Astrocyte (in vitro differentiated cells and primary cell): ENCODE measurements around the gene KCNMA1. TPM values are rescaled to one million over a fixed set of nuclear protein-coding genes. Genes with fewer than 3 reads are reported as not detected.

Experiments used
- DNase-seq: peaks from one replicate; pipeline ENCODE4 v3.0.0-alpha.2; 2010; ENCODE audit warnings: low read depth
- FAIRE-seq: peaks from 2 replicates; lab custom pipeline; 2011; peaks lifted over from hg19 to GRCh38; lab: Jason Lieb, UNC
- H2AFZ ChIP-seq: 2 replicates; pipeline ENCODE4 v1.6.0; 2012; ENCODE audit warnings: low read depth, low read length, inconsistent platforms
- H3K27ac ChIP-seq: 2 replicates; pipeline ENCODE4 v1.5.1; 2011; ENCODE audit warnings: low read depth, low read length, inconsistent platforms
- H3K27me3 ChIP-seq: 2 replicates; pipeline ENCODE4 v1.6.0; 2011; ENCODE audit warnings: low read length, inconsistent platforms; ENCODE audit not compliant: insufficient read depth
- H3K36me3 ChIP-seq: 2 replicates; pipeline ENCODE4 v1.5.1; 2011; ENCODE audit warnings: low read length, inconsistent platforms; ENCODE audit not compliant: insufficient read depth
- H3K4me1 ChIP-seq: 2 replicates; pipeline ENCODE4 v1.5.1; 2011; ENCODE audit warnings: low read length, inconsistent platforms; ENCODE audit not compliant: insufficient read depth
- H3K4me2 ChIP-seq: 2 replicates; pipeline ENCODE4 v1.6.0; 2012; ENCODE audit warnings: low read length, inconsistent platforms
- H3K4me3 ChIP-seq: 2 replicates; pipeline ENCODE4 v1.5.1; 2011; ENCODE audit warnings: low read depth, mild to moderate bottlenecking, low read length, inconsistent platforms; ENCODE audit not compliant: insufficient read depth
- H3K79me2 ChIP-seq: 2 replicates; pipeline ENCODE4 v1.6.0; 2012; ENCODE audit warnings: mild to moderate bottlenecking, low read length, inconsistent platforms; ENCODE audit not compliant: insufficient read depth
- H3K9ac ChIP-seq: 2 replicates; pipeline ENCODE4 v1.6.0; 2012; ENCODE audit warnings: mild to moderate bottlenecking, low read length, inconsistent platforms
- H3K9me3 ChIP-seq: 2 replicates; pipeline ENCODE4 v1.5.1; 2012; ENCODE audit warnings: low read depth, mild to moderate bottlenecking, low read length, inconsistent platforms; ENCODE audit not compliant: insufficient read depth
- H4K20me1 ChIP-seq: 2 replicates; pipeline ENCODE4 v1.6.0; 2012; ENCODE audit warnings: low read length, inconsistent platforms; ENCODE audit not compliant: insufficient read depth
- H3K27ac Mint-ChIP-seq: one replicate; pipeline ENCODE4 v1.8.0; 2021; ENCODE audit warnings: mild to moderate bottlenecking, mixed read lengths; ENCODE audit not compliant: unreplicated experiment
- H3K27me3 Mint-ChIP-seq: one replicate; pipeline ENCODE4 v1.8.0; 2021; ENCODE audit warnings: low read depth, mixed read lengths; ENCODE audit not compliant: unreplicated experiment
- H3K36me3 Mint-ChIP-seq: one replicate; pipeline ENCODE4 v1.8.0; 2021; ENCODE audit warnings: low read depth, mixed read lengths; ENCODE audit not compliant: unreplicated experiment
- H3K4me1 Mint-ChIP-seq: one replicate; pipeline ENCODE4 v1.8.0; 2021; ENCODE audit warnings: low read depth, mixed read lengths; ENCODE audit not compliant: unreplicated experiment
- H3K4me3 Mint-ChIP-seq: one replicate; pipeline ENCODE4 v1.8.0; 2021; ENCODE audit warnings: mild to moderate bottlenecking, moderate library complexity, mixed read lengths; ENCODE audit not compliant: unreplicated experiment
- H3K9me3 Mint-ChIP-seq: one replicate; pipeline ENCODE4 v1.8.0; 2021; ENCODE audit warnings: mild to moderate bottlenecking, mixed read lengths; ENCODE audit not compliant: unreplicated experiment
- CTCF ChIP-seq: IDR thresholded peaks from 2 replicates; pipeline ENCODE4 v1.5.1; 2011; ENCODE audit warnings: low read depth, mild to moderate bottlenecking, inconsistent platforms, low read length, moderate library complexity; ENCODE audit not compliant: insufficient read depth
- EZH2 ChIP-seq: IDR thresholded peaks from 2 replicates; pipeline ENCODE4 v1.6.1; 2012; ENCODE audit warnings: mild to moderate bottlenecking, low read length, inconsistent platforms; ENCODE audit not compliant: insufficient read depth
- total RNA-seq: library from RNA; stranded (reverse); gene quantifications from 2 replicates; pipeline ENCODE4 v1.2.1, GENCODE V29; 2021

KCNMA1 gene
- total RNA-seq, 1 donor from 2014 or later = 45.8 TPM

- Histone ChIP-seq H3K4me3 (no peak overlapping the region), H3K4me2 (peak overlapping the region; percentile 16), H3K27me3 (no peaks in the 10 kb centered on the region), H3K9me3 (no peaks in the 10 kb centered on the region), H3K27ac (no peak overlapping the region), H3K9ac (no peak overlapping the region), H2AFZ (no peak overlapping the region), H4K20me1 (no peaks in the 10 kb centered on the region), H3K4me1 (peaks cover 21% of the 10 kb centered on the region), H3K36me3 (no peaks in the 10 kb centered on the region), H3K79me2 (no peaks in the 10 kb centered on the region)
- no peak for TF ChIP-seq CTCF
- TF ChIP-seq EZH2 = no peak
- FAIRE-seq = no peak
- Mint-ChIP-seq H3K27ac (no peak overlapping the region), H3K4me1 (peaks cover 28% of the 10 kb centered on the region), H3K4me3 (no peak overlapping the region), H3K27me3 (no peaks in the 10 kb centered on the region), H3K9me3 (no peaks in the 10 kb centered on the region), H3K36me3 (peaks cover 3% of the 10 kb centered on the region)
- DNase-seq = no peak
Observed at GRCh38 chr10:77264107-77264506, 373.5 kb downstream of the KCNMA1 start.

GRCh38 chr10:77263700-77264099, 373.9 kb downstream of the KCNMA1 start:
- peaks cover 3% of the 10 kb centered on the region for H3K36me3 Mint-ChIP-seq
- Histone ChIP-seq H2AFZ (no peak overlapping the region), H3K27ac (no peak overlapping the region), H4K20me1 (no peaks in the 10 kb centered on the region), H3K4me1 (peaks cover 19% of the 10 kb centered on the region), H3K4me2 (no peak overlapping the region), H3K9me3 (no peaks in the 10 kb centered on the region), H3K27me3 (no peaks in the 10 kb centered on the region), H3K4me3 (no peak overlapping the region), H3K79me2 (no peaks in the 10 kb centered on the region), H3K9ac (no peak overlapping the region), H3K36me3 (no peaks in the 10 kb centered on the region)
- no peaks in the 10 kb centered on the region for H3K27me3 Mint-ChIP-seq
- H3K4me1 Mint-ChIP-seq = peaks cover 28% of the 10 kb centered on the region
- H3K4me3 Mint-ChIP-seq = no peak overlapping the region
- FAIRE-seq (no peak), DNase-seq (no peak)
- H3K27ac Mint-ChIP-seq = no peak overlapping the region
- no peaks in the 10 kb centered on the region for H3K9me3 Mint-ChIP-seq
- TF ChIP-seq EZH2 = no peak
- TF ChIP-seq CTCF = no peak

- H3K4me1 Mint-ChIP-seq = peaks cover 17% of the 10 kb centered on the region
- no peaks in the 10 kb centered on the region for H3K27me3 Mint-ChIP-seq
Observed at GRCh38 chr10:77261146-77261545, 376.5 kb downstream of the KCNMA1 start.

More at GRCh38 chr10:77261146-77261545, 376.5 kb downstream of the KCNMA1 start:
- Mint-ChIP-seq H3K9me3 (peaks cover 4% of the 10 kb centered on the region), H3K36me3 (no peaks in the 10 kb centered on the region), H3K27ac (no peak overlapping the region), H3K4me3 (no peak overlapping the region)
- DNase-seq = no peak
- Histone ChIP-seq H3K27me3 (no peaks in the 10 kb centered on the region), H3K36me3 (no peaks in the 10 kb centered on the region), H3K9me3 (no peaks in the 10 kb centered on the region), H3K27ac (no peak overlapping the region), H3K4me2 (no peak overlapping the region), H2AFZ (no peak overlapping the region), H3K9ac (no peak overlapping the region), H3K79me2 (no peaks in the 10 kb centered on the region), H3K4me3 (no peak overlapping the region), H4K20me1 (no peaks in the 10 kb centered on the region), H3K4me1 (peaks cover 7% of the 10 kb centered on the region)
- TF ChIP-seq CTCF (no peak), EZH2 (no peak)
- FAIRE-seq = no peak
